NCI-H345 (cell line): ENCODE data around the gene DNAJC19.

Experiments
- DNase-seq: peaks from one replicate; lab custom pipeline; 2025; lab: John Stamatoyannopoulos, UW

Gene DNAJC19

DNA sequence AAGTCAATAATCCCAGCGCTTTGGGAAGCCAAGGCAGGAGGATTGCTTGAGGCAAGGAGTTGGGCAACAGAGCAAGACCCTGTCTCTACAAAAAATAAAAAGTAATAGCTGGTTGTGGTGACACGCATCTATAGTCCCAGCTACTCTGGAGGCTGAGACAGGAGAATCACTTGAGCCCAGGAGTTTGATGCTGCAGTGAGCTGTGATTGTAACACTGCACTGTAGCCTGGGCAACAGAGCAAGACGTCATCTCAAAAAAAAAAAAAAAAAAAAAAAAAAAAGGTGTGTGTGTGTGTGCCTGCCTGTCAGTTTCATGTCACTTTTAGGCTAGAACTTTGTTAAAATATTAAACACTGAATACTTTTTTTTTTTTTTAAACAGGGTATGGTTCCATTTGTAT, 28.4 kb downstream of the DNAJC19 start:
- DNase-seq, result no peak

- no peak for DNase-seq
Observed at GRCh38 chr3:180959691-180960090, 29.8 kb downstream of the DNAJC19 start.

DNA sequence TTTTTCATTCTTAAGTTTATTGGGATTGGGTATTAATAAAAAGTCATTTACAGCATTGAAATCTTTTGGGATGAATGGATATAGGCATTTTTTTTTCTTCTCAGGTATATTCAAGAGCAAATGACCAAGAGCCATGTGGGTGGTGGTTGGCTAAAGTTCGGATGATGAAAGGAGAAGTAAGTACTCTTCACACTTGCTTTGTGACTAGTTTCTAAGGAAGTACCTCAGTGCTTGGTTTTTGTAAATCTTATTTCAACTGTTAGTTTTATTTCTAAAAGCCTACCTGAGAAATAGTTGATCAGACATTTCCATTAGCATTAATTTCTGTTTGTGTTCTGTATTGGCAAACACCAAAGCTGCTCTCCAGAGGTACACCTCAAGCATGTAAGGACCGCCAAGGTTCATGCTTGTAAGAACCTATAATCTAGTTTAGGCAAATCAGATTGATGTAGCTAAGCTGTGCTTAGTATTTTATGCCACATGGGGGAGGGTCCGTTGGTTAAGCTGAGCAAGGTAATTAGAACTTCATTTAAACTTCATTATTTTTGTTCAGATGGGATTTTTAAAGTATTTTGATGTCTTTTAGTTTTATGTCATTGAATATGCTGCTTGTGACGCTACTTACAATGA, 41.7 kb downstream of the DNAJC19 start:
- no peak for DNase-seq

DNA sequence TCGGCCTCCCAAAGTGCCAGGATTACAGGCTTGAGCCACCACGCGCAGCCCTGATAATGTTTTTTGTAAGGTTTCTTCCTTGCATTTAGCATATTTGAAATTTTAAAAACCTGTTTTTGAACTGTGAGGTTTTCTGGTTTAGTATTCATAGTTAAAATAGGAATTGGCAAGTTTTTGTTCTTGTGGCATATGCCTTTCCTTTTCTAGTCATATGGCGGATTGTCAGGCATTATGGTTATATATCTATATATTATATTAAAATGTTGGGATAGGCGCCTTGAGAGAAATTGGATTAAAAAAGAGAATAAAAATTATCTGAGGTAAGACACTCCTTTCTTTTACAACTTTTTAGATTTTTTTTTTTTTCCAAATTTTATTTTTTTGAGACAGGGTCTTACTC, 48.7 kb downstream of the DNAJC19 start:
- no peak for DNase-seq

- no peak for DNase-seq
Observed at GRCh38 chr3:180934638-180935037, 54.9 kb downstream of the DNAJC19 start.
